Stimulated activated naive B cell treated with anti-CD40 and anti-IgM and Interleukin-4, amounts not matched to agents 10 μg/mL and 1 μg/mL and 100 μg/mL, for 72 hours (primary cell): ENCODE results near the gene RASGEF1B.

Experiments used
- ATAC-seq, 2 donors: fragments of 150-1000 bp; cut with Tn5 transposase; replicated peaks; 2 replicates each; pipeline ENCODE4 v1.10.0; 2021; ENCODE audit warnings: moderate library complexity in 1 of 2
- DNase-seq: peaks from one replicate; pipeline ENCODE4 v3.0.0; 2021
- H3K27ac Mint-ChIP-seq: one replicate; pipeline ENCODE4 v1.8.0; 2022; ENCODE audit warnings: mild to moderate bottlenecking, mixed read lengths
- H3K27me3 Mint-ChIP-seq, 2 donors: one replicate each; pipeline ENCODE4 v1.8.0; 2022; ENCODE audit warnings: mixed read lengths in 2 of 2
- H3K36me3 Mint-ChIP-seq, 2 donors: one replicate each; pipeline ENCODE4 v1.8.0; 2022; ENCODE audit warnings: mixed read lengths in 2 of 2, mild to moderate bottlenecking in 1 of 2
- H3K4me1 Mint-ChIP-seq, 2 donors: one replicate each; pipeline ENCODE4 v1.8.0; 2022; ENCODE audit warnings: mixed read lengths in 2 of 2, mild to moderate bottlenecking in 1 of 2
- H3K4me3 Mint-ChIP-seq, 2 donors: one replicate each; pipeline ENCODE4 v1.8.0; 2022; ENCODE audit warnings: mild to moderate bottlenecking in 2 of 2, mixed read lengths in 2 of 2, moderate library complexity in 1 of 2
- H3K9me3 Mint-ChIP-seq, 2 donors: one replicate each; pipeline ENCODE4 v1.8.0; 2022; ENCODE audit warnings: mixed read lengths in 2 of 2, mild to moderate bottlenecking in 1 of 2

RASGEF1B gene

DNA sequence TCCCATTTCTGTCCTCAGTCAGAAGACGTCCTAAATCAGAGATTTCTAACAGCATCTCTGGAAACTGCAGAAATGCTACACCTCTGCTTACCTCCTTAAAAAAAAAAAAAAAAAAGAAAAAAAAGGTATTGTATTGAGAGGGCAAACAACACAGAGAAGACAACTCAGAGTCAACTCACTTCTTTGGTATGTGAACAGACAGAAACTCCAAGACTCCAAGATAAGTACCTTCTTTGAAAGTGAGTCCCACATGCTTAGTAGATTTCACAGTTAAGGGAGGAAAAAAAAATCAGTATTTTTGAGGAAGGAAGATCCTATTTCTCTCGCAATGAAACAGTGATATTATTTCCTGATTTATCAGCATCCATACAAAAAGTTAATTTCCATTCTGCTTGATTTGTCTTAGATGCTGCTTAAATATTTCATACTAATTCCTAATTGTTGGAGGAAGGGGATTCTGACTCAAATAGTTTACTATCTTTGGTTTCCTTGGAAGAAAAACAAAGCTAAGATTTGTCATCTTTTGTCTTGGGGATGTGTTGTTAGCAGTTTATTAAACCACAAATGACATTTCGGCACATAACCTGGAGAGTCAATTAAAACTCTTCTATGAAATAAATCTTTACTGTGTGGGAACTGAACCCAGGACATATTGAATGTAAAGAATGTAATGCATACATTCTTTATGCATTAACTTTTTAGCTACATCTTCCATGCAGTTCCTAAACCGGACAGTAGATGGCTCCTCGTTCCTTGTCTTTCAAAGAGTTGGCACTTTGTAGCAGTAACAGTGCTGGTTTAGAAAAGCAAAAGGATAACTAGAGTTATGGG lies 4.7 kb downstream of the RASGEF1B start:
- no peak for ATAC-seq
- Mint-ChIP-seq H3K27ac (no peak overlapping the region), H3K4me1 (peaks cover 33 to 64% of the 10 kb centered on the region in 2 donors), H3K4me3 (no peak overlapping the region), H3K9me3 (no peaks in the 10 kb centered on the region), H3K27me3 (no peaks in the 10 kb centered on the region), H3K36me3 (no peaks in the 10 kb centered on the region)
- DNase-seq = peak; percentile 49

DNA sequence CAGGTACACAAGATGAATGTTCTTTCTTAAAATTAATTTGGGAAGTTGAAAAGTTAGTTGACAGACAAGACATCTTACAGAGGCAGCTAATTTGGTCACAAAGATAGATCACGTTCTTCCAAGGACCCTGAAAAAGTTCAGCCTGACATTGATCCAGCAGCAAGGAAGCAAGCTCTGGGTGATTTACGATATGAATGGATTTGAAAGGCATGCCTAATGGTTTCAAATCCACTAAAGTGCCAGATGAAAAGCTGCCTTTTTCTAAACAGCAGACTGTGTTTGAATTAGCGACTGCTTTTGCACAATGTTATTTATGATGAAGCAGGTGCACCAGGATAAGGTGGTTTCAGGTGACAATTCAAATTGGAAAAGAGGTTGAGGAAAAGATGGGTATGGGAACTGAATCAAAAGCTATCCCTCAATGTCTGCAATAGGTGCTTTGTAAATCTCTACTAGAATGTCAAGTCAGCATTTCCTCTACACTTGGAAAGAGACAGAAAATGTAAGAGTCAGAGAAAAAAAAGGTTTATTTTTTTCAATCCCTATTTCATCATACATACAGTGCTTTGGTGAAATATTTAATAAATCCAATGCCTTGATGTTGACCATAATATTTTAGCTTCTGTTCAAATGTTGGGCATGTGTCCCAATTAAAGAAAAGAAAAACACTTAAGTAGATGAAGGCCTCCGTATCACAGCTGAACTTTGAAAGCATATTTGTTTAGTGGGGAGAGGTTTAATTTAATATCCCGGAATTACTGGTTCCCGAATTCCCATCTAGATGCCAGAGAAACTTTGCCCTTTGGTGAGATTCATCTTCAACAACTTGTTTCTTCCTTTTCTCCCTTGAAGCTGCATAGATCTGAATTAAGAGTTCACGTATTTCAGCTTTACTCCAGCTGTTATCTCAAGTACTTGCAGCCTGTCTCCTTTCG lies 6.0 kb downstream of the RASGEF1B start:
- no peak for DNase-seq
- Mint-ChIP-seq H3K27ac (no peak overlapping the region), H3K27me3 (no peaks in the 10 kb centered on the region), H3K9me3 (no peaks in the 10 kb centered on the region), H3K4me3 (no peak overlapping the region), H3K4me1 (peaks cover 38 to 73% of the 10 kb centered on the region in 2 donors), H3K36me3 (no peaks in the 10 kb centered on the region)
- no peak for ATAC-seq

DNA sequence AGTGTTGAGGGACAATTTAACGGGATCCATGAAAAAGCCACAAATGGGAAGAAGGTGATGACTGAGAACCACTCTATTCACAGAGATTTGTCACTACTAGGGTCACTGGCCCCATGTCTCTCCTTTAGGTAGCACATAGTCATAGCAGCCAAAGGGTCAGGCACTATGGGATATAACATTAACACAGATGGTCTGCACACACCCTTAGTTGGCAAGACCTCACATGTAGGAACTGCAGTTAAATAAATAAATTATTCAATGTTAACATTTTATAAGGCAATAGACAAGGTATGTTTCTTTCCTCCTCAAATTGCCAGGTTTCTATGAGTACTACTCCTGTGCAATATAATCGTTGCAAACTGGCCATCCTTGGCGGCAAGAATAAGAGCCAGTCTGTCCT lies 10.9 kb downstream of the RASGEF1B start:
- no peak for DNase-seq
- no peak for ATAC-seq
- Mint-ChIP-seq H3K4me3 (no peak overlapping the region), H3K9me3 (no peaks in the 10 kb centered on the region), H3K4me1 (peaks cover 28 to 72% of the 10 kb centered on the region in 2 donors), H3K27me3 (no peaks in the 10 kb centered on the region), H3K36me3 (peaks cover 6 to 23% of the 10 kb centered on the region in 2 donors), H3K27ac (no peak overlapping the region)

DNA sequence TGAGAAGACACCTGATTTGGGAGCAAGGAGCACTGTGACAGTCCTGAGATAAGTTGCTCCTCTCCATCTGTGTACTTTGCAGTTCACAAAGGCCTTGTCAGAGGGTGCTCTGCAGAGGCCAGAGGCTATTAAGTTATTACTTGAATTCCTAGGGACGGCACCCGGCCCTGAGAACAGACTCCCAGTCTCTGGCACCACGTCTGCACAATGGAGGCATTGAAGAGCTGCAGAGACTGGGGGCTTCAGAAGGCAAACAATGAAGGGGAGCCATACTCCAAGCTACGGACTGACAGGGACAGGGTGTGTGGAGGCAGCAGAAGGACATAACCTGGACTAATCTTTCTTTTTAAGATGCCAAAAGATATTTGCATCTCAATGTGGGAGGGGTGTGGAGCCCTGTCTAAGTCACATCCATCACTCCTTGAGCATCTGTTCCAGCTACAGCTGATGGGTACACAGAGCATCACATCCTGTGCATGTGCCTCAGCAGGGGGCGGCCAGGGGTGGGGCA lies 11.5 kb downstream of the RASGEF1B start:
- DNase-seq (no peak), ATAC-seq (peak in 1 of 2 donors; percentile 39)
- Mint-ChIP-seq H3K27ac (peak overlapping the region; percentile 49), H3K4me3 (no peak overlapping the region), H3K4me1 (peaks cover 31 to 73% of the 10 kb centered on the region in 2 donors), H3K27me3 (no peaks in the 10 kb centered on the region), H3K9me3 (no peaks in the 10 kb centered on the region), H3K36me3 (peaks cover 6 to 25% of the 10 kb centered on the region in 2 donors)

DNA sequence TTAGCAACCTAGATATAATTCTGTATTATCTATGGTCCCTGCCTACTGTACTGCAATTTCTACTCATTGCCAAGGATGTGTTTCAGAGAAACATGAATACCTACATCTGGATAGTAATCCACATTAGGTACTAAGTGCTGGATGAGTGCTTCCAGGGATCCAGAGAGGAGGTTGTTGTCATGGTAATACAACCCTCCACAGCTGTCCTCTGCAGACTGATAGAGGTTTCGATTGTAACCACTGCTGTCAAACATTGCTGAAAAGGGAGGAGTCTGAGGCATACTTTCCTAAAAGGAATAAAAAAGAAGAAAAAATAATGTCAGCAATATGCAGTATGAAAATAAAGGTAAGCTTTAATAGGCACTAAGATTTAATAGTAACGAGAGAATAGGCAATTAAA lies 12.5 kb downstream of the RASGEF1B start:
- Mint-ChIP-seq H3K27me3 (no peaks in the 10 kb centered on the region), H3K4me1 (peaks cover 32 to 72% of the 10 kb centered on the region in 2 donors), H3K27ac (no peak overlapping the region), H3K9me3 (no peaks in the 10 kb centered on the region), H3K36me3 (peaks cover 6 to 29% of the 10 kb centered on the region in 2 donors), H3K4me3 (no peak overlapping the region)
- ATAC-seq = no peak
- DNase-seq = no peak

DNA sequence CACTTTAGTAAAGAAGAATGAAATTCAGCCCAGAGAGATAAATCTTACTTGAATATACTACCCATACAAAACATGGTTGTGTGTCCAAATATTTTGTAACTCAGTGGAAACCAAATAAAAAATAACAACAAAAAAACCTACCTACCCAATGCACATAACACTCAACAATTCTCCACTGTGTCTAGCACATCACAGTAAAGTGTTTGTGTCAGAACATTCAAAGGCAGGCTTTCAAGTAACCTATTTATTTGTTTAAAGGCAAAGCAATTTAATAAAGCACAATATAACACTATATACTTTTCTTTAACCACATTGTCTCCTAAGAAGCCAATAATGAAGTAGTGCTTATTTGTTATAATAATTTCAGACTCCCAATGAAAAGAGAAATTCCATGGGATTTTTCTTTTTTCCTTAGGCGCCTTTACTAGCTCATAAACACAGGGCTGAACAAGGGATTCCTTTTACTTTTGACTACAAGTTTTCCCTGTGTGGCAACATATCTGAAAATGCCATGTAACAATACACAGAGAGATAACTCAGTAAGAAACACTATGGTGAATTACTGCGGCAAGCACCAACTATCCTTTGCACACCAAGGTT lies 13.7 kb downstream of the RASGEF1B start:
- ATAC-seq = no peak
- no peaks in the 10 kb centered on the region for H3K9me3 Mint-ChIP-seq
- H3K4me1 Mint-ChIP-seq = peaks cover 35 to 77% of the 10 kb centered on the region in 2 donors
- no peak for DNase-seq
- peaks cover 7 to 39% of the 10 kb centered on the region in 2 donors for H3K36me3 Mint-ChIP-seq
- H3K27ac Mint-ChIP-seq = peak overlapping the region; percentile 14
- H3K27me3 Mint-ChIP-seq = no peaks in the 10 kb centered on the region
- no peak overlapping the region for H3K4me3 Mint-ChIP-seq

DNA sequence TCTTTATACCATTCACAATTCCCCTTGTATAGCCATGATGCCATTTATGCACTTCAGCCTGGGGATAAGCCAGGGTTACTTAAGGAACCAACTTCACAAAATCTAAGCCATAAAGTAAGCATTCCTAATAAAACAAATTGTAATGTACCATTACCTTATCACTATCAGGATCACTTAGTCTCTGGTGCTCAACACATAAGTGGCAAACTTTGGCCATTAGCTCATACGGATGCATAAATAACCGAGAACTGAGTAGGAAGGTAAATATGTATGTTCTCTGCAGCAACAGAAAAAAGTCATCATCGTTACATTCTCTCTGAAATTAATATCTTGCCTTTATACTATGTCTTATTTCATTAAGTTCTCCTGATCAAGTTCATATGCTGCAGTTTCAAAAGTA lies 14.4 kb downstream of the RASGEF1B start:
- Mint-ChIP-seq H3K4me1 (peaks cover 37 to 78% of the 10 kb centered on the region in 2 donors), H3K36me3 (peaks cover 10 to 46% of the 10 kb centered on the region in 2 donors), H3K27ac (peak overlapping the region; percentile 14), H3K4me3 (no peak overlapping the region), H3K27me3 (no peaks in the 10 kb centered on the region), H3K9me3 (no peaks in the 10 kb centered on the region)
- no peak for DNase-seq
- no peak for ATAC-seq

DNA sequence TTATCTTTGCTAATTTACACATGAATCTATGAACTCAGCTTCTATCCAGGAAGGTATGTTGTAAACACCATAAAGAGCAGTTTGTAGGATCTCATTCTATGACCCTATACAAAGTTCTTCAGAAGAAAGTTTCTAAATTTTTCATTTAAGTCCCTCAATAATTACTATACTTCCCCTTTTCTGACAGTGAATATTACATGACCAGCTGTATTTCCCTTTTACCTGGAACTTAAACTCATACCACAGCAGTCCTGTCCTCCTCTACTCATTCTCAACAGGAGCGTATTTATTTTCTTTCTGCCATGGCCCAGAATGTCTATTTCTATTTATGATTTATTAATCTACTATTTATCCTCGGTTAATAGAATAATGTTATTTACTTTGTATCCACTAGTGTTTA lies 15.8 kb downstream of the RASGEF1B start:
- H3K4me1 Mint-ChIP-seq = peaks cover 31 to 69% of the 10 kb centered on the region in 2 donors
- no peak overlapping the region for H3K27ac Mint-ChIP-seq
- peaks cover 13 to 49% of the 10 kb centered on the region in 2 donors for H3K36me3 Mint-ChIP-seq
- peak overlapping the region in 1 of 2 donors; percentile 6 for H3K4me3 Mint-ChIP-seq
- no peak for DNase-seq
- no peaks in the 10 kb centered on the region for H3K27me3 Mint-ChIP-seq
- H3K9me3 Mint-ChIP-seq = no peaks in the 10 kb centered on the region
- ATAC-seq = peak; percentile 75 to 80

DNA sequence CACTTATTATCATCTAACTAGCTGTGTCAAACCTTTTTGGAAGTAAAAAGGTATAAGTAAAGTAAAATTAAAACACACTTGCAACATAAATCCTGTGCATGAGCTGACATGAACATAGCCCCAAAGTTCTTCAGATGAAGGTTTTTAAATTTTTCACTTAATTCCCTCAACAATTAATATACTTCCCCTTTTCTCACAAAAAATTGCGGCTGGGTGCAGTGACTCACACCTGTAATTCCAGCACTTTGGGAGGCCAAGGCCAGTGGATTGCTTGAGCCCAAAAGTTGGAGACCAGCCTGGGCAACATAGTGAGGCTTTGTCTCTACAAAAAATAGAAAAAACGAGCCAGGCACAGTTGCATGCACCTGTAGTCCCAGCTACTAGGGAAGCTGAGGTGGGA lies 16.8 kb downstream of the RASGEF1B start:
- DNase-seq (no peak), ATAC-seq (peak in 1 of 2 donors; percentile 20)
- H3K27ac Mint-ChIP-seq = no peak overlapping the region
- H3K27me3 Mint-ChIP-seq = no peaks in the 10 kb centered on the region
- peaks cover 24 to 61% of the 10 kb centered on the region in 2 donors for H3K4me1 Mint-ChIP-seq
- no peaks in the 10 kb centered on the region for H3K9me3 Mint-ChIP-seq
- no peak overlapping the region for H3K4me3 Mint-ChIP-seq
- H3K36me3 Mint-ChIP-seq = peaks cover 14 to 49% of the 10 kb centered on the region in 2 donors

DNA sequence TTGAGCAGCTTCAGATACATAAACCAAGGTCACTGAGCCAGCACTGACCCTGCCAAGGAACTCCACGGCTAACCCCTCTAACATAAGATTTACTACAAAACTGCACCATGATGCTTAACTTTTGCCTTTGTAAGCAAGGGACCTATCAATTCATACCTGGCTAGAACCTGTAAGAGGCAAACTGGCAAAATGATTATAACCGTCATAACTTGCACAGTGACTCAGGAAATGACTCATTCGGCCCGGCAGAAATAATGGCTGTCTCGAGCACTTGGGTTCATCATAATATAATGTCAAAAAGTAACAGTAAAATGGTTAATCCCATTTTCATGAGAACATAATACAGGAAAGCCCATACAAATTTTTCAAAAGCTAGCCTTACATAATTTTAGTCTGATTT lies 17.2 kb downstream of the RASGEF1B start:
- ATAC-seq (peak; percentile 62 to 79), DNase-seq (no peak)
- Mint-ChIP-seq H3K4me3 (no peak overlapping the region), H3K36me3 (peaks cover 14 to 49% of the 10 kb centered on the region in 2 donors), H3K27me3 (no peaks in the 10 kb centered on the region), H3K4me1 (peaks cover 23 to 59% of the 10 kb centered on the region in 2 donors), H3K27ac (peak overlapping the region; percentile 31), H3K9me3 (no peaks in the 10 kb centered on the region)

DNA sequence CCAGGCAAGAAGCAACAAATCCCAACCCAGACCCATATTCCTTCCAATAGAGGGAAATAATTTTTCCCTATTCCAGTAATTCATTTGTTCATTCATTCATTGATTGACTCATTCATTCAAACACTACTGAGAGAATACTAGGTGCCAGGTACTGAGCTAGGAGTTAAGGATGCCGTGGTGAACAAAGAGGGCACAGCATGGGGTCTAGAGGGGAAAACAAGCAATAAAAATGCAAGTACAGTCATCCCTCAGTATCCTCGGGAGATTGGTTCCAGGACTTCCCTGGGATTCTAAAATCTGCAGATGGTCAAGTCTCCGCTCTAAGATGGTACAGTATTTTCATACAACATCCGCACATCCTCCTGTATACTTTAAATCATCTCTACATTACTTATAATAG lies 18.7 kb downstream of the RASGEF1B start:
- H3K4me1 Mint-ChIP-seq = peaks cover 23 to 49% of the 10 kb centered on the region in 2 donors
- H3K27me3 Mint-ChIP-seq = no peaks in the 10 kb centered on the region
- H3K9me3 Mint-ChIP-seq = no peaks in the 10 kb centered on the region

DNA sequence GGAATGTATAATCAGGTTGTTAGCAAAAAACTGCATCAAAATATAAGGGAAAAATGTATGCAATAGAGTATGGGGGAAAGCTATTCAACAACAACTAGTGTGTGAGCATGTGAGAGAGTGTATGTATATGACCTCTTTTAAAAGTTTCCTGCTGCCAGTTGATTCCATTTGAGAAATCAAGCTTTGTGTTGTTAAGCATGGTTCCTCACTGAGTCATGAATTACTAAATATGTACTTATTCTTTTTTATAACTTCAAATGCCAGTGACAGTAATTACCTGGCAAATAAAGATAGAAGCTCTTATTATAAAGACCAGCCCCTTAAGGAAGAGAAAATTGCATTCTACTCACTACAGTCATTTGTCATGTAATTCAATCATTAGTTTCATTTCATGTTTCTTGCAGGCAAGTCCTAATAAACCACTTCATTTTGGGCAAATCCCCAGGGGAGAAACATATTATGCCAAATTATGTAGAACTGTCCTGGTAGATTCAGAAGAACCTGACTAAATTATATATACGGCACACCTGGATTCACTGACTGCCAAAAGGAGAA lies 19.2 kb downstream of the RASGEF1B start:
- Mint-ChIP-seq H3K4me3 (no peak overlapping the region), H3K27me3 (no peaks in the 10 kb centered on the region), H3K4me1 (peaks cover 23 to 46% of the 10 kb centered on the region in 2 donors), H3K9me3 (no peaks in the 10 kb centered on the region), H3K36me3 (peaks cover 19 to 54% of the 10 kb centered on the region in 2 donors), H3K27ac (peak overlapping the region; percentile 81)
- ATAC-seq (peak; percentile 53 to 62), DNase-seq (no peak)

More for the DNA sequence above, 18.7 kb downstream of the RASGEF1B start:
- Mint-ChIP-seq H3K27ac (peak overlapping the region; percentile 20), H3K4me3 (no peak overlapping the region), H3K36me3 (peaks cover 15 to 51% of the 10 kb centered on the region in 2 donors)
- DNase-seq = no peak
- ATAC-seq = no peak

DNA sequence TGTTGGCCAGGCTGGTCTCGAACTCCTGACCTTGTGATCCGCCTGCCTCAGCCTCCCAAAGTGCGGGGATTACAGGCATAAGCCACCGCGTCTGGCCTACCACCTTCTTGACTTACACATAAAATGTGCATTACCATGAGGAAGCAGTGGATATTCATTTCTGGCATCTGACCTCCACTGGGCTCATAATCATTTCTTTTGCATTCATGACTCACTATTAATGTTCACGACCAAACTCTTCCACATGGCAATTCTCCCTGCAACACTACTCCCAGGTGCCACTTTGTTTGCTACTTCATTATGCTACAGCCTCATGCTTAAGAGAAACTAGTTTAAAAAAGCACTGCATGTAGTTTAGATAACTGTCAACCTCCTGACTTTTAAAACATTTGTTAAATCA lies 22.7 kb downstream of the RASGEF1B start:
- Mint-ChIP-seq H3K9me3 (no peaks in the 10 kb centered on the region), H3K27me3 (no peaks in the 10 kb centered on the region), H3K36me3 (peaks cover 22 to 52% of the 10 kb centered on the region in 2 donors), H3K4me1 (peaks cover 13 to 20% of the 10 kb centered on the region in 2 donors), H3K27ac (no peak overlapping the region), H3K4me3 (no peak overlapping the region)
- ATAC-seq (no peak), DNase-seq (no peak)
